GM21723 (cell line): Measurements from ENCODE around the gene MCCD1.
"Not testable (repeated sequence)": the region's sequence is repeated elsewhere in the genome, so short reads cannot be mapped to it uniquely, and the experiment has no call there.

Source experiments
- ATAC-seq: cut with Tn5 transposase; IDR thresholded peaks from one replicate; pipeline ENCODE4 v1.9.1; 2021; ENCODE audit warnings: mild to moderate bottlenecking, moderate library complexity; ENCODE audit not compliant: unreplicated experiment

MCCD1 gene, protein sequence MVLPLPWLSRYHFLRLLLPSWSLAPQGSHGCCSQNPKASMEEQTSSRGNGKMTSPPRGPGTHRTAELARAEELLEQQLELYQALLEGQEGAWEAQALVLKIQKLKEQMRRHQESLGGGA

DNA sequence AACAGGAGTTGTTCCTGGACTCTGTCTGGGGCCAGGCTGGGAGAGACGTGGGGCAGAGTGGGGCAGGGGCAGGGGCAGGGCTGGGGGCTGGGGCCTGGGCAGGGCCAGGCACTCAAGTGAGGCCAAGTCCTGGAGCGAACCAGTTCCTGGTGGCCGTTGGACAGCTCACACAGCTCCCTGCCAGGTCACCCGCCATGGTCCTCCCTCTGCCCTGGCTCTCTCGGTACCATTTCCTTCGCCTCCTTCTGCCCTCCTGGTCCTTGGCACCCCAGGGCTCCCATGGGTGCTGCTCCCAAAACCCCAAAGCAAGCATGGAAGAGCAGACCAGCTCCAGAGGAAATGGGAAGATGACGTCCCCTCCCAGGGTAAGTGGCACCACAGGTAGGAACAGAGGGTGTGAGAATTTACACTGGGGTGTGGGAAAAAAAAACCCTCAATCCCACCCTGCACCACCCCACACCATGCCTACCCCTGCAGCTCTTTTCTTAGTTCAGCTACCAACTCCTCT, at the start of gene MCCD1:
MCCD1 (plus strand) TSS at position 142 of the 508 bp plus-strand sequence; CDS start at position 195, 53 bp downstream.
- ATAC-seq = no peak

DNA sequence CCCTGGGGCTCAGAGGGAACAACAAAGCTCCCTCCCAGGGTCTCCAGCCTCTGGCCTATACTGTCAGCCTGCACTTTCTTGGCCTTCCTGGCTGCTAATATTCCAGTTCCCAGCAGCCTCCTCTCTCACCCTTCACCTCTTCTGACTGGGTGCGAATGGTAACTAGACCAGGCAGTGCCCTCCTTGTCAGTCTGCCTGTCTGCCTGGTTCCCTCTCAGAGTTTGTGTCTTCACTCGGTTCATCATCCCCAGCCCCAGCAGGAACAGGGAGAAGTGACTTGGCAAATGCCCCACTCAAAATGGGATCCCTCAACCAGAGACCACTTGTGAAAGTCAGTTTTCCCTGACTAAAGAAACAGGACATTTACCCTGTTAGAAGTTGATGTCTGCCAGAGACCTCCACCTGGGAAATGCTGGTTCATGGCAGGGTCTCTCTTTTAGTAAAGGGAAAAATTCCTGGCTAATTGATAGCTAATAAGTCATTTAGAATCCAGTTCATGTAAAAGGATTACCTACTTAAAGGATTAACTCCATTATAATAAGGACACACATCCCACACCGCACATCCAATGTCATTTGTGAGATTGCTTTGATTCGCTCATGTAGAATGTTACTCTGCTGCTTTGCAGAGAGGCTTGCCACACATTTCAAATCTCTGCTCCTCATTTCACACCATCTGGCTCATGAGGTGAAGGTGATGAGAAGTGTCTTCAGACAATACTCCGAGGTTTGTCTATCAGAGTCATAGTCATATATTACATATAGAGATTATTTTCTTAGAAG, 49.4 kb upstream of the MCCD1 start:
- ATAC-seq = no peak

DNA sequence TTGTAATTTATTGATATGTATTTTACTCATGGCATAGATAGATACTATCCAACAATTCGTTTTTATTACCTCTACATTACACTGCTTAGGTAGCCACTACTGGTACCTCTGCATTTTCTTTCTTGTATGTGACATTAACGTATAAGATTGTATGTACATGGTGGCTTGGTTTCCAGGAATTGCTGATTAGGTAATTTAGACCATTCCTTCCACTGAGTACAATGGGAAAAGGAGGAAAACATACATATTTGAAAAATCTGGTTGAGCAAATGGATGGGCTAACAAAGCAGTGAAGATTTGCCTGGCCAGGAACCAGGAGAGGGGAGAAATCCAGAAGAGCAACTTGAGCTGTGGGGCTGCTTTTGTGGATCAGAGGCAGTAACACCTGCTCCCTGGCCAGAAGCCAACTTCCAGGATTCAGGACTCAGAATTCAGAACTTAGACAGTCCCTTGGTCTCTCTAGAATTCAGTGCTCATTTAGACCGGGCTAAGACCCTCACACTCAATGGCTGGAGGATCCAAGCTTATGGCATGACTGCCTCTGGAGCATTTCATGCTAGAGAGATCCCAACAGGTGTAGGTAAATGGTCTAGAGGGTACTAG, 48.7 kb upstream of the MCCD1 start:
- no peak for ATAC-seq

DNA sequence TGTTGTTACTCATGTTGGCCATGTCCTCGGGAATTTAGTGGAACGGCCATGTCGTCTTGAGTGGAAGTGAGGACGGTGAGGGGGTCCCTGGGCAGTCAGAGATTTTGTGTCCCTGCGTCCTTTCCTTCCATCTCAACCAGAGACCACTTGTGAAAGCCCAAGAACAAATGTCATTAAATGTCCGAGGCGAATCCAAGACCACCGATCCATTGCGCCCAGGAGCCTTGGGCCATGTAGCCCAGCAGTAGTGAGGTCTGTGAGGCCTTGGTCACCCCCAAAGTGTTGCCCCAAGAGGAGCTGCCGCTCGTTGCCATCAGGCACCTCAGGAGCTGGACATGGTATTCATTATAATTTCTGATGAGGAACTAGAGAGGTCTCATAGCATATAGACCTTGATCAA, 48.2 kb upstream of the MCCD1 start:
- ATAC-seq = no peak

DNA sequence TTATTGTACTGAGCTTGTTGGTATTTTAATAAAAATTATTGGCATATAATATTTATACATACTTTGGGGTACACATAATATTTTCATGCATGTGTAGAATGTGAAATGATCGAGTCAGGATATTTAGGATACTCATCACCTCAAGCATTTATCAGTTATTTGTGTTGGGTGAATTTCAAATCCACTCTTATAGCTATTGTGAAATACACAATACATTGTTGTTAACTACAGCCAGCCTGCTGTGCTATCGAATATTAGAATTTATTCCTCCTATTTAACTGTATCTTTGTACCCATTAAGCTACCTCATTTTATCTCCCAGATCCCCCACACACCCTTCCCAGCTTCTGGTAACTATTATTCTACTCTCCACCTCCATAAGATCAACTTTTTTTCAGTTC, 45.4 kb upstream of the MCCD1 start:
- ATAC-seq = no peak

DNA sequence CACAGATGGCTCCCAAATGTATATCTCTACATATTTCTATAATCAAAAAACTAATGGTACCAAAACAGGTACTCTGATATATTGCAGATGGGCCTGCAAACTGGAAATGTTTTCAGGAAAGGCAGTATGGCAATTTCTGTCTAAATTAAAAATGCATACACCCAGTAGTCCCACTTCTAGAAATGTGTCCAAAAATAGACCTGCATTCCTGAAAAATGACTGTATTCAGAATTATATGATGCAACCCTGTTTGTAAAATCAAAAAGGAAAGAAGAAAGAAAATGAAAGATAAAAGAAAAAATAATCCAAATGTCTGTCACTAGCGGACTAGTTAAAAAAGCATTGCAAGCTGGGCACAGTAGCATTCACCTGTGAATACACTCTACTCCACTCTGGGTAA, 43.7 kb upstream of the MCCD1 start:
- no peak for ATAC-seq

DNA sequence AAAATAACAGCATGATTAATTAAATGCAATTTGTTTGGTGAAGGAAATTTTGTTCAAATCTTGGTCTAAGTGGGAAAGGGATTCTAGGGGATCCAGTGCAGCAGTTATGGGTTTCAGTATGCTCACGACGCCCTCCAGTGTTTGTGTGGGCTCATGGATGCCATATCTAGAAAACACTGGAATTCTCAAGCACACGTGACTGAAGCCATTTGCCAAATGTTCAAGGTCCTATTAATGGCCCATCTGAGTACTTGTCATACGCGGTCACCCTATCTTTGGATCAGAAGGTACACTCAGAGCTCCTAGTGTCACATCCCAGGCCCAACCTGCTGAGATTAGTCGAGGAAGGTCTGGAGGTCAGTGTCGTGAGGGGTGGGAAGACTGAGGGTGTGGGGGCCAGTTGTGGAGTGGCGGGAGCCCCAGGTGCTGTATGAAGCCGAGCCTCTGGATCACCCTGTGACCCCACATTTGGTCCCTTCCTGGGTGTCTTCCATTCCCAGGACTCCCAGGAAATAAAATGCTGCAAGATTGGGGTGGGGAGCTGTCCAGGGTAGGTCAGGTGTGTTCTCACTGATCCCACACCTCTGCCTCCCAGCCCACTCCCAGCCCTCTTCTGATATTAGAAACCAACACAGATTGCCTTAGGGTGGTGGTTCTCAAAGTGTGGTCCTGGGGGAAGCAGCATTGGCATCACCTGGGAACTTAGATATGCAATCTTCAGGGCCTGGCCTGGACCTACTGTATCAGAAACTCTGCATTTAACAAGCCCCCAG, 42.5 kb upstream of the MCCD1 start:
- not testable (repeated sequence) for ATAC-seq

DNA sequence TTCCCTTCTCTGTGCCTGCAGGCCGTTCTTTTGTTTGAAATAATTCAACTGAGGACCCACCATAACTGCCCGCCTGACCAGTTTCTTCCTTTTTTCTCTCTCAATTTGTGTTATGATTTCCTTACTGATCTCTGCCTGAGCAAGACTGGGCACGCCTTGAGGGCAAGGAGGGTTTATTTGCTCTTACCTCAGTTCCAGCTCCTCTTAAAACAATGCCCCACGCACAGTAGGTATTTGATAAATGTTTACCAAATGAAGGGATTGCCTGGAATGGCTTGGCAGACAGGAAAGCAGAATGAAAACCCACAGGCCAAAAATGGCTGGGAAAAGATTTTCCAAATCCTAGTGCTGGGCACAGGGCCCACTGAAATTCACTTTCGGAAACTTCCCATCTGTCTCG, 41.1 kb upstream of the MCCD1 start:
- ATAC-seq = not testable (repeated sequence)

DNA sequence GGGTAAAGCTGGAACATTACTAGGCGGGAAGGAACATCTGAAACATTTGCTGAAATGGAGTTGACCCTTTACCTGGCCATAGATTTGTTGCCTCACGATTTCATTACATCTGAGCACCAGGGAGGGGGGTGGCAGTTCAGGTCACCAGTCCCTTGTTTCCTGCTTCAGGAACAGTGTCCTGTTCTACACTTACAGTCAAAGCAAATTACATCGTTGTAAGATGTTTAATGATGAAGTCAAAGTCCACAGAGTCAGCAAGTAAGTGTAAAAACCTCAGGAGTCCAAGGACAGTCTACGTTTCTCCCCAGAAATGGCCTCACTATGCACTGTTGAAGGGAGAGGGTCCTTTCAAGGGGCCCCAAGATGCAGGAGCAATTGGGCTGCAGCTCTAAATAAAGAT, 39.7 kb upstream of the MCCD1 start:
- ATAC-seq = no peak

DNA sequence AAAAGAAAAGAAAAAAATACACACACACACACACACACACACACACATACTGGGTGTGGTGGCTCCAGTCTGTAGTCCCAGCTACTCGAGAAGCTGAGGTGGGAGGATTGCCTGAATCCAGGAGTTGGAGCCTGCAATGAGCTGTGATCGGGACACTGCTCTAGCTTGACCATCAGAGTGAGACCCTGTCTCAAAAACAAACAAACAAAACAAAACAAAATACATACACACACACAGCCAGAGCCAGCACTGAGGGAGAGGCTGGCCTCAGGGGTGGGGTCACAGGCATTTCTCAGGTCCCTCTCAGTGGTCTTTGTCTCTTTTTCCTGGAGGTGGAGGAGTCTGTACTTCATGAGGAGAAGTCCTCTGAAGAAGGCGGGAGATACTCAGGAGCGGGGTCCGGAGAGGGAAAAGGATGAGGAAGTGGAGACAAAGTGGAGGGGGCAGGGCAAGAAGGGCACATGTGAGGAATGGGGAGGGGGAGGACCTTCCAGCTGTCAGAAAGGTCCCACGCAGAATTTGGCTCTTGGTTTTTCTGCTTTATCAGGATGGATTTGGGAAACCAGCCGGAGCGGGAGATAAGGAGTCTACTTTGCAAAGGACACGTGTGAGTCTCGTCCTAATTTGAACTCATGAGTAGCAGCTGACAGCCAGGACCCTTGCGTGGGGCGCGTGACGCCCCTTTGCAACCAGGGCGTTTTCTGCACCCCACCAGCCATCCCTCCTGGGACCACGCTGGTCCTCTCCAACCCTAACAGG, 38.5 kb upstream of the MCCD1 start:
- ATAC-seq = no peak

DNA sequence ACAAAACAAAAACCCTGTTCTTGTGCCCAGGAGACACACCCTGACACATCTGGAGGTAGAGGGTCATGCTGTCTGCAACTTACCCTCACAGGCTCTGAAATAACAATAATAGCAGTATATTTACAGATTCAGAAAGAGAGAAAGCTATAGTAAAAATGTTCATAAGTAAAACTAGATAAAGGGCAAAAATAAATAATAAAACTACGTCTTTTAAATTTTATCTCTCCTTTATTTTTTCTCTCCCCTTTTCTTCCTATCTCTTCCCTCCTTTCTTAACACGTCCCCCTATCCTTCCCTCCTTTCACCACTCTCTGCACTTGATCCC, 35.2 kb upstream of the MCCD1 start:
- not testable (repeated sequence) for ATAC-seq

DNA sequence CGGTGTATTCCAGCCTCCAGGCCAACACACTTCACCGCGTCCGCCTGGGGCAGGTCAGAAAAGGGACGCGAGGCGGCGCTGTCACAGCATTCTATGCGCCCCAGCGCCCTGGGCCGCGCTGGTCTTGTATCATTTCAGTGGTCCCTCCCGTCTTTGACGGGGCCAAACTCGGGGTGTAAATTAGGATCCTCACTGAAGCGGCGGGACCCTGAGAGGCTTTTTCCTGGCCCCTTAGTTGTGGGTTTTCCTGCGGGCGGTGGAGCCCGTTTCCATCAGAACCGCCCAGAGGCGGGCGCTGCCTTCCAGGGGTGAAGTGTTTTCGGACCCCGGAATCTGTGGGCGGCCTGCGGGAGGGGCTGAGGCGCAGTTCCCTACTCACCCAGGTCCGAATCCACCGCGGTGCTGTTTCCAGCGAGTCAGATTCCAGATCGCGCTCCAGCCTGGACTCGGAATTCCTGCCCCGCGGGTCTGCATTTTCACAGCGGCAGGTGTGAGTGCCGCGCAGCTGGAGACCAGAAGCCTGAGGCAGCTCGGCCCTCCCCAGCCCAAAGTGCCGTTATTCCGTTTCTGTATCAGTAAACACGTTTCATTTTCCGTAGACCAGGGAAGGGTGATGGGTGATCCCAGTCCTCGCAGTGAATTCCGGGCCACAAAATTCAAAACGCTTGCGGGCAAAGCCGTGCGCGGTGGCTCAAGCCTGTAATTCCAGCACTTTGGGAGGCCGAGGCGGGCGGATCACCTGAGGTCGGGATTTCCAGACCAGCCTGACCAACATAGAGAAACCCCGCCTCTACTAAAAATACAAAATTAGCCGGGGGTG, 34.7 kb upstream of the MCCD1 start:
- peak; percentile 47 for ATAC-seq

DNA sequence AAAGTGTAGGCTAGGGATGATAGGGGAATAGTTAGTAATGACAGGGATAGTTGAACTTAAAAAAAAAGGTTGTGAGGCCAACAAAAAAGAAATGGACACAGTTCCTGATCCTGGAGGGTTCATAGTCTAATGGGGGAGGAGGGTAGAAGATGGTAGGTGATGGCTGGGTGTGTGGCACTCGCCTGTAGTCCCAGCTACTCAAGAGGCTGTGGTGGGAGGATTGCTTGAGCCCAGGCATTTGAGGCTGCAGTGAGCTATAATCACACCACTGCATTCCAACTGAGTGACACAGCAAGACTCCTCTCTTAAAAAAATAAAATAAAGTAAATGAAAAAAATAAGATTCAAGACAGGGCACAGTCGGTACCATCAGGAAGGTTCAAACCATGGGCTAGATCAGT, 33.2 kb upstream of the MCCD1 start:
- ATAC-seq = no peak

DNA sequence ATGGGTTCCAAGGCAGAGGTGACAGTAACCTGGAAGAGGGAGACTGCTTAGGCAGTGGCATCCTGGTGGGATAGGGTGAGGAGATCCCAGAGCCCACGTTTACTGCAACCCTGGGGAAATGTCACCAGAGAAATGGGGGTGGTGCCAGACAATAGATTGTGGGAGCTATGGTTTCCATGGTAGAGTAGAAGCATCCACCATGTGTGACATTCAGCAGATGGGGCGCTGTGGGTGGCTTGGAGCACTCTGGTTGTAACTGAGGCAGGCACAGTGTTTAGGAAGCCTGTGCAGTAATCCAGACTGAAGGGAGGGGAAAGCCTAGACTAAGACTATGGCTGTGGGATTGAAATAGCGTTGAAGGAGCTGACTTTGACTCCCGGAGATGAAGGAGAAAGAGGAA, 31.9 kb upstream of the MCCD1 start:
- ATAC-seq = not testable (repeated sequence)

DNA sequence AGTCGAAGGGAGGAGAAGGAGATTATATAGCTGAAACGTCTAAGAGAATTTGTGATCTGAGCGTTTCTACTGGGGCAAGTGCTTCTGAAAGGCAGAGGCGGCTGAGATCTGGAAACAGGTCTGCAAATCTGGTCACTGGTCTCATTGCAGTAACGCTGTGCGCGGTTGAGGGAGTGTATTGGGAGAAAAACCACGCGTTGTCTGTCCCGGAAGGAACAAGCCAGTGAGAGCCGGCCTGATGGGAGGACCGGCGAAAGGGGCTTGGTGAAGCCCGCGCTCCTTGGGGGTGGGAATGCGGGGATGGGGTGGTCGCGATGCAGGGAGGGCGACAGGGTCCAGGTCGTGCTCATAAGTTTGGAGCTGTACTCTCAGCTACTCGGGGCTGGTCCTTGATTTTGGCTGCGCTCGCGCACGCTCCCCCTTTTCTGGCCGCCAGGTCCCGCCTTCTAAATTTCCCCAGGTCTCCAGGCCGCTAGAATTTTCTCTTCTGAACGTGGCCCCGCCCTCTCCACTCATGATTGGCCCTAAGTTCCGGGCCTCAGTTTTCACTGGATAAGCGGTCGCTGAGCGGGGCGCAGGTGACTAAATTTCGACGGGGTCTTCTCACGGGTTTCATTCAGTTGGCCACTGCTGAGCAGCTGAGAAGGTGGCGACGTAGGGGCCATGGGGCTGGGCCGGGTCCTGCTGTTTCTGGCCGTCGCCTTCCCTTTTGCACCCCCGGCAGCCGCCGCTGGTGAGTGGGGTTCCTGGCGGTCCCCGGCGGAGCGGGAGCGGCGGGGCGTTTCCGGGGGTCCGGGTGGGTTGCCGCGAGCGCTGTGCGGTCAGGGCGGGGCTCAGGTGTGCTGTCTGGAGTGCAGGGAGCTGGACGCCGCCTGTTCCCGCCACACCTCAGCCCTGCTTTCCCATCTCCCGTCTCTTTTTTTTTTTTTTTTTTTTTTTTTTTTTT, 31.0 kb upstream of the MCCD1 start, which contains the start of gene MICB:
MICB (plus strand) TSS at position 615 of the 946 bp plus-strand sequence; CDS start at position 664, 49 bp downstream.
- ATAC-seq = peak; percentile 54

DNA sequence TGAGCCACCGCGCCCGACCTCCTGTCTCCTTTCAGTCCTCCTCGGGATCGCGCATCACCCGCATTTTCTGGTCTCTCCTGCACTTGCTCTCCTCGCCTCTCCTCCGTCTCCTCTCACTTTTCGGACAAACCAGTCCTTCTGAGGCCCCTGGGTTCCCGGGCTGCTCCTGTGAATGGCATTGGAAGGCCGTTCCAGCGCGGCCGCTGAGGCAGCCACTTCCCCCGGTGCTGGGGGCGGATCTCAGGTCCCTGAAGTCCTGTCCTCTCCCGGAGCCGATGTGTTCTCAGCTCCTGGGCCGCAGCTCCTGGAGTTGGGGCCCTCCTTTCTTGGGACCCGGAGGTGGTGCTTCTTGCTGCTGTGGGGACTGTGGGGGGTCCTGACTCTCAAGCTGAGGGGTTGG, 30.0 kb upstream of the MCCD1 start:
- ATAC-seq = no peak

DNA sequence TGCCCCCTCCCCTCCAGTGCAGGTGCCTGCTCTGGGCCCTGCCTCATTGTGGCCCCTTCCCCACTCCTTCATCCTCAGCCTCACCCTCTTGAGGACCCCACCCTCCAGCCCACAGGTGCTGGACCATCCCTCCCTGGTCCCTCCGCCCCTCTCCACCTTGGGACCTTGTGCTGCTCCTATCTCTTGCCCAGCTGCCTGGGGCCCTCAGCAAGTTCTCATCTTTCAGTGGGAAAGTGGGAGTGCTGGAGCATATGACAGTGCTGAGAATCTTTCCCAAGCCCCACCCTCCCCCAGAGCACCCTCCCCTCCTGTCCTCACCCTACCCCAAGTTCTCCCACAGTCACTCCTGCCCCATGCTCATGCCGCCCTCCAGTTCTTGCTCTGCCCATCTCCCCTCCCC, 29.1 kb upstream of the MCCD1 start:
- not testable (repeated sequence) for ATAC-seq

DNA sequence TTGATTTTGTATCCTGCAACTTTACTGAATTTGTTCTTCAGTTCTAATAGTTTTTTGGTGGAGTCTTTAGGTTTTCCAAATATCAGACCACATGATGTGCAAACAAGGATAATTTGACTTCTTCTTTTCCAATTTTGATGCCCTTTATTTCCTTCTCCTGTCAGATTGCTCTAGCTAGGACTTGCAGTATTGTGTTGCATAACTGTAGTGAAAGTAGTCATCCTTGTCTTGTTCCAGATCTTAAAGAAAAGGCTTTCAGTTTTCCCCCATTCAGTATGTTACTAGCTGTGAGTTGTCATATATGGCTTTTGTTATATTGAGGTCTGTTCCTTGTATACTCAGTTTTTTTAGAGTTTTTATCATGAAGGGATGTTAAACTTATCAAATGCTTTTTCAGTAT, 26.2 kb upstream of the MCCD1 start:
- no peak for ATAC-seq

DNA sequence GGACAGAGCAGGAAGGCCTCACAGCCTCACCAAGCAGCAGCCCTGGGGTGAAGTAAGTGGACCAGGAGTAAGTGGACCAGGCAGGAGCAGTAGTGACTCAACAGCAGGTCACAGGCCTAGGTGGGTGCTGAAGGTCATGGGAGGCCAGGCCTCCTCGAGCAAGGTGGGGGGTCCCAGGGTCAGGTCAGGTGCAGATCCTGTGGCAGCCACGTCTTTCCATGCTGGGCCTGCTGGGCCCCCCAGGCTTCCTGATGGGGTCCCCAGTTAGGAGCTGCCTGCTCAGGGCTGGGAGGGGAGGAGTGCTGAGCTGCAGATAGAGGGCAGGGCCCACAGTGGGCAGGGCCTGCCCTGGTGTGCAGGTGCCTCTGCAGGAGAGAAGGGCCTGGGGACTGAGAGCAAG, 19.7 kb upstream of the MCCD1 start:
- ATAC-seq = not testable (repeated sequence)
